ENCODE data around the gene SYNM.

The SYNM gene

GRCh38 chr15:99096894-99097426 lies 7.9 kb upstream of the SYNM start:
- no peak overlapping the region for H3K4me3 ChIP-seq (replicated peaks; ENCODE audit: low read depth, low read length)
- no peak for DNase-seq (ENCODE audit: low read depth)
- TF ChIP-seq CTCF (IDR thresholded peaks at IDR 0.05; ENCODE audit: low read length, missing control alignments), result no peak

DNA sequence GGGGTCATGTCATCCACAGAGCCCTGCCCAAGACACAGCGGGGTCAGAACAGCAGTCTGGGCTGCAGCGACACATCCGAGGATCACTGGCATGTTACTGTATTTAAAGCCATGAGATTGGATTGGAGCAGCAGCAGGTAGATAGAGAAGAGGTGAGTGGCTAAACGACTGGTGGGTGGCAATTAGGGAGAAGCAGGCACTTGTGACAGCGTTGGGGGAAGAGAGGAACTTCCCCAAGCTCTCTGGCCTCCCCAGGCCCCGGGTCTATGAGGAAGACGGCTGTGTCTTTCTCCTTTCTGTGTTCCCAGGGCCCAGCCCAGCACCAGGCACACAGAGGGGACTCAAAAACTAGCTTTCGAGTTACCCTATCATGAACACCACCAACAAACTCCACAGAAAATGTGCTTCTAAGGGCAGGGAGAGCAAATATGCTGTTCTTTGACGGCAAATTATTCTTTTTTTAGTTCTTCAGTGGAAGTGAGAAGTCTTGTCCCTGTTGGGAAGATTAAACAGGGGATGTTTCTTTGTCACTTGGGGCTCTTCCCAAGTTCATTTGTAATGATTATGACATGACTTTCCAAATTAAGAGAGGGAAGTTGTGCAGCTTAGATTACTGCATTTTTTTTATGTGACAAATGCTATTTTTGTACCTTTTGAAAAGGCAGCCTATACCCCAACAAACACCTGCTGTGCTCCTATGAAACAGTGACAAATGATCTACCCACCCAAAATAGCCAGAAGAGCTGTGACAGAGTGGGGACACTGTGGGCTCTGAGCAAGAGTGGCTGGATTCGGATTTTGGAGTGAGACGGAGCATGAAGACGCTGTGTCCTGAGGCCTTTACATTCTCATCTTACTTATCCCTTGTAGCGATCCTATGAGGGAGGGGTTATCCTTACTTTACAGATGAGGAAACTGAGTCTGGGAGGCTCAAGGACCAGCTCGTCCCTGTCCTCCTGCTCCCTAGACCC lies 7.2 kb upstream of the SYNM start:
- no peak for TF ChIP-seq CTCF (IDR thresholded peaks at IDR 0.05; ENCODE audit: low read length, missing control alignments)
- no peak for DNase-seq (ENCODE audit: low read depth)
- no peak overlapping the region for H3K4me3 ChIP-seq (replicated peaks; ENCODE audit: low read depth, low read length)

DNA sequence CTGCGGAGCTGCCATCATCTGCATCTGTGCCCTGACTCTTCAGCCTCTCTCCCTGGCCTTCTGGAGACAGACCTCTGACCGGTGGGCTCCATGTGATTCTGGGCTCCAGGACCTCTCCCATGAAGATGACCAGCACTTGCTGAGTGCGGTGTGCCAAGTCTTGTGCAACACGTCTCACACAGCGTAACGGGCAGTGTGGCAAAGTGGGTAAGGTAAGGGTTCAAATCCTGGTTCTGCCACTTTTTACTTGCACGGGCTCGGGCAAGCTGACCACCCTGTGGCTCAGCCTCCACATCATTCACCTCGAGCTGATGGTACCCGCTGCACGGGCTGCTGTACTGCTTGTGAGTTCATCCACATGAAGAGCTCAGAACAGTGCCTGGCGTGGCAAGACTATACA lies 6.5 kb upstream of the SYNM start:
- TF ChIP-seq CTCF (IDR thresholded peaks at IDR 0.05; ENCODE audit: low read length, missing control alignments), result no peak
- DNase-seq (ENCODE audit: low read depth), result no peak
- H3K4me3 ChIP-seq (replicated peaks; ENCODE audit: low read depth, low read length), result no peak overlapping the region

- DNase-seq (ENCODE audit: low read depth), result no peak
- TF ChIP-seq CTCF (IDR thresholded peaks at IDR 0.05; ENCODE audit: low read length, missing control alignments), result no peak
- H3K4me3 ChIP-seq (replicated peaks; ENCODE audit: low read depth, low read length), result no peak overlapping the region
Measured at GRCh38 chr15:99098991-99099390, 5.9 kb upstream of the SYNM start.

DNA sequence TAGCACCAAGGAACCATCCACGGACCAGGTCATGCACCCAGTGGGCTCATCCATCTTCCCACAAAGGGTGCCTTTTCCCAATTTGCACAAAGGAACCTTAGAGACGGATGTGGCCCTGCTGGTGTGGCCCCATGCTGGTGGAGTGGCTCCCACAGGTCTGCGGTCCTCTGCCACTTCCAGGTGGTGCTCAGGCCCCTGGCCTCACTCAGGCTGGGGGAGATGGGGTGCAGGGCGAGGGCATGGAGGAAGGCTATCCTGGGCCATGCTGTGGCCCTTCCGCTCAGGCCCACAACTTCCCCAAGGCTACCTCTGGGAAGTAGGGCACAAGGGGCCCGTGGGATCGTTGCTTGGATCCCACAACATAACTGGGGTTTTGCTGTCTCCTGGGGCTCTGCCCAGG lies 5.2 kb upstream of the SYNM start:
- H3K4me3 ChIP-seq (replicated peaks; ENCODE audit: low read depth, low read length), result no peak overlapping the region
- TF ChIP-seq CTCF (IDR thresholded peaks at IDR 0.05; ENCODE audit: low read length, missing control alignments), result no peak

DNA sequence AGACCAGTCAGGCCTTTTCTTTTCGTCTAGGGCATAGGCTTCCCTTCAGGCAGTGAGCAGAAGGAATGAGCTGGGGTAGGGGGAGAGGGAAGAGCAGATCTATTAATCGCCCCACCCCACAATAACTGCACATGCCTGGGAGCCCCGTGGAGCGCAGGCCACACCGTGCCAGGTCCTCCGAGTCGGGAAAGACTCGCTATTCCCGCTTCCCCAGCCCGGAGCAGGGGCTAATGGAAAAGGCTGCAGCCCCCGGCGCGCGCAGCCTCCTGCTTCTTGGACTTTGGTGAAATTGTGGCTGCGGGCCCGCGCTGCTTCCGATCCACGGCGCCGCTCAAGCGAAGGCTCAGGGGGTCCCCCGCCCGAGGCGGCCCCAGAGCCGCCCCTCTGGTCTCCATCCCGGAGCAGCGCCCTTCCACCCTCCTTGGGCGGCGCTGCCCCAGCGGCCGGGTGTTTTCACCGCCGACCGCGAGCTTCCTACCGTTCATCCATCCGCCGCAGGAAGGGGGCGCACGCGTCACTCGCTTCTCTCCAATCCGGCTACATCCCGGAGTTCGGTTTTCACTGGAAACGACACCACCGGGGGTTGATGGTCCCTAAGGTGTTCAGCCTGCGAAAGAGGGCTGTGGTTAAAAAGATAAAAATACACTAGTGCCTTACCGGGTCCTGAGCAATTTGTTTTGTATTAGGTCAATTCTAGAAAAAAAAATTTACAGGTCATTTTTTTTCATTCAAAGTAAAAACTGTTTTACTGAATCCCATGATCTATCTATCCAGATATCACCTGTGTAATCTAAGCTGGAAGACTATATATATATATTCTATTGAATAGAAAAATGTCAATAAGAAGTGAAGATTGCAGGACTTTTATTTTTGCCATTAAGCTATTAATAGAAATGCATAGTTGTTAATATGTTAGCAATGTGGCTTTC lies 4.4 kb upstream of the SYNM start:
- peak; percentile 71 for DNase-seq (ENCODE audit: low read depth)

More for the DNA sequence above, 5.2 kb upstream of the SYNM start:
- DNase-seq (ENCODE audit: low read depth), result no peak

More for the DNA sequence above, 4.4 kb upstream of the SYNM start:
- peak; percentile 77 for TF ChIP-seq CTCF (IDR thresholded peaks at IDR 0.05; ENCODE audit: low read length, missing control alignments)
- peak overlapping the region; percentile 45 for H3K4me3 ChIP-seq (replicated peaks; ENCODE audit: low read depth, low read length)
